Middle frontal gyrus (tissue), 1 donor: ENCODE measurements around the gene SEMA3F.

Source experiments
- DNase-seq: peaks from one replicate; pipeline ENCODE4 v3.0.0-alpha.2; 2015; ENCODE audit warnings: low spot score; ENCODE audit errors: extremely low spot score

SEMA3F gene

GRCh38 chr3:50155891-50156290, 767 bp downstream of the SEMA3F start:
- DNase-seq: no peak

DNA sequence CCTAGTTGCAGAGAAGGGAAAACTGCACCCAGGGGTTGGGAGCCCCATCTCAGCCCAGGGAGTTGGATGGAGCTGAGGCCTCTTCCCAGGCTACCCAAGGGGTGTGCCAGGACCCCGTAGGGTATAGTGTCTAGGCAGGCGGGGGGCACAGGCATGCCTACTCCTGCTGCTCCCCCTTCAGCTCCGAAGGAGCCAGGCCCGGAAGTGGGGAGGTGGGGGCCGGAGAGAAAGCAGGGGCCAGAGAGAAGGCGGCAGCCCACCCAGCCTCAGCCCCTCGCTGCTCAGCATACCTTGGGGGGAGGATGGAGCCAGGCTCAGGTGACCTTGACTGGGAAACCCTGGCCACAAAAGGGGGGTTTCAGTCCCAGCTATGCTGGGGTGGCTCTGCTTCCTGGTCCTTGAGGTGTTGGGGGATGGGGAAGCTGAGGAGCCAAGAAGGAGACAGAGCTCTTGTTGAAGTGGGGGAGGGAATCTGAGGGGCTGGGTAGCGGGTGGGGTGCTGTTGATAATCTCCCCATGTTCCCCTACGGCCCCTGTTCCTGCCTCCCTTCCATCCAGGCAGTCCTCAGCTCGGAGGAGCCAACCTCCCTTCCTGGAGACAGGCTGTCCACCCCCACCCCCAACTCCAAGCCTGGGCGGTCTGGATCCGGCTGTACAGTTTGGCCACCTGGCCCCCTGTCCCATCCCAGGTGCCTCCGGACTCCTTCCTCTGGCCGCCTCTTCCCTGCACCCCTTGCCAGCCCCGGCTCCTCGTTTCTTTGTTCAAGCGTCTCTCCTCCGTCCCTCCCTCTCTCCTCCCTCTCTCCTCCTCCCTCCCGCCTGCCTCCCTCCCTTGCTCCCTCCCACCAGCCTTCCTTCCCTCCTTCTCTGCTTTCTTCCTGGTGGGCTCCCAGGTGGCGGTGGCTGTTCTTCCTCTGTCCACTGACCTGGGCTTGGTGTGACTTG, 1.7 kb downstream of the SEMA3F start:
- DNase-seq: no peak

DNA sequence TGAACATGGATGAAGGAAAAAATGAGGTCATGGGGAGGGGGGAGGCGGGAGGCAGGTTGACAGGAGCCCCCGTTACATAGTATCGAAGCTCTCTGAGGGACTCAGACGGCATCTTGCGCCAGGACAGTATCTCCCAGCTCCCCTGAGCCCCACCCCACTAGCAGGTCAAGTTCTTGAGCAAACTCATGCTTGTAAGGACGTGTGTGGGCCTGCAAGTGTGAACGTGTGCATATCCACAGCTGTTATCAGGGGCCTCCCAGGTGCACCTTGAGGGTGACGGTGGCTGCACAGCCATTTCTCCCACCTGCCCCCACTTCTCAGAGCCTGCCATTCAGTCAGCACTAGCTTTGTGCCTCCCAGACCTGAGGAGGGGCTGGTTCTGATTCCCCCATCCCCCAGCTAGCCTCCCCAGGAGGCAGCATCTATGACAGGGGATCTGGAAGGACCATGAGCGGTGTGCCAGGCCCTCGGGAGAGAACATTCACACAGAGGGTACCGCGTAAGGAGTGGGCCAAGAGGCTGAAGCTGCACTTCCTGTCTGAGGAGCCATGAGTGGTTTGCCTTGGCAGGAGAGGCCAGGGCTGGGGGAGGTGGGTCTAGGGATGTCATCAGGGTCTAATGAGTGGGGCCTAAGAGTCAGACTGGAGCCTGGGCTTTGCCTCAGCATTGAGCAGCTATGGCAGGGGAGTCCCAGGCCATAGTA, 2.9 kb downstream of the SEMA3F start:
- DNase-seq: no peak

GRCh38 chr3:50158530-50159146, 3.5 kb downstream of the SEMA3F start:
- no peak for DNase-seq

GRCh38 chr3:50160561-50160983, 5.4 kb downstream of the SEMA3F start:
- no peak for DNase-seq

GRCh38 chr3:50161320-50161719, 6.2 kb downstream of the SEMA3F start:
- no peak for DNase-seq

DNA sequence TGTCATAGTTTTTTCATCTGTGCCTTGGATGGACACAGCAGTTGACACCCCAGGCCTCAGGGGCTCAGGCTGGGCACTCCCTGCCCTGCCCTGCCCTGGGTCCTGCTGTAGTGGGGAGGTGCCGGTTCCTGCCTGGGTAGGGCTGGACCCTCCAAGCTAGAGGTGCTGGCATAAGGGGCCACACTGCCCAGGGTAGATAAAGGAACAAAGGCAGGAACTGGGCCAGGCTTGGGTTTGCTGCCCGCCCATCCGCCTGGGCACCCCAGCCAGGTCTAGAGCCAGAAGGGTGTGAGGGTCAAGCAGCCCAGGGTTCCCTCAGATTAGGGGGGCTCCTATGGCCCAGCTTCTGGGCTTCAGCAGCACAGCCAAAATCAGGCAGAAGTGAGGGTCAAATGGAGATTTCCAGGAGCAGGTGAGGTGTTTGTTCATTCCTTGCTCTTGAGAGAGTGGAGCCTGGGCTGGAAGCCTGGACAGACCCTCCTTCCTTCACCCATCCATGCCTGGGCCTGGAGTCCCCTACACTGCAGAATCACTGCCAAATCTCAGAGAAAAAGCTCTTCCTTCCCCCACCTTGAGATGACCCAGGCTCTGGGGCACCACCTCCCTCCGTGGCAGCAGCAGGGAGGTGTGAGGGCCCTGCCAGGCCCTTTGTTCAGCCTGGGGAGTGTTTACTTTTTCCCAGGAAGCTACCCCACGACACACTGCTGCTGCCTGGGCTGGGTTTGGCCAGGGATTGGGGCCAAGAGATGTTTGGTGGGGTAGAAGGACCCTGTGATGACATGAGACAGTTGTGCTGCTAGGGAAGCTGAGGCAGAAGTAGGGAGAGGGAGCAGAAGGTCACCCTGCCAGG, 7.1 kb downstream of the SEMA3F start:
- no peak for DNase-seq

- peak; percentile 32 for DNase-seq
These were observed 8.7 kb downstream of the SEMA3F start for GRCh38 chr3:50163572-50164455.

GRCh38 chr3:50164481-50164880, 9.4 kb downstream of the SEMA3F start:
- DNase-seq: no peak

GRCh38 chr3:50164984-50165909, 10.1 kb downstream of the SEMA3F start:
- DNase-seq: no peak

GRCh38 chr3:50165910-50166538, 10.9 kb downstream of the SEMA3F start:
- no peak for DNase-seq

DNA sequence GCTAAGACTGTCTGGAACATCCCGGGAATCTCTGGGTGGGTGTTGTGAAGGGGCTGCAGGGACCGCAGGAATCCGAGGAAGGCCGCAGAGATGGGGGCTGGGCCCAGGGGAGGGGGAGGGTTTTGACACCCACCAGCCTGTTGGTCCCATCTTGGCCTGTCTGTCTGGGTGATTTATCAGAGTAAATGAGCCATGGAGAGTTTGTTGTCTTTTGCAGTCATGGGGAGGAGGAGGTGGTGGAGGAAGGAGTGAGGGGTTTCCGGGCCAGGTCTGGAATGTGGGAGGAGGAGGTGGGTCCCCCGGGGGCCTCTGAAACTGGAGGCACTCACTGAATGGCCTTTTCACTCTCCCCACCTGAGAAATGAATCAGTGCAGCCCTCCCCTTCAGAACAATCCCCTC, 11.5 kb downstream of the SEMA3F start:
- DNase-seq: no peak

DNA sequence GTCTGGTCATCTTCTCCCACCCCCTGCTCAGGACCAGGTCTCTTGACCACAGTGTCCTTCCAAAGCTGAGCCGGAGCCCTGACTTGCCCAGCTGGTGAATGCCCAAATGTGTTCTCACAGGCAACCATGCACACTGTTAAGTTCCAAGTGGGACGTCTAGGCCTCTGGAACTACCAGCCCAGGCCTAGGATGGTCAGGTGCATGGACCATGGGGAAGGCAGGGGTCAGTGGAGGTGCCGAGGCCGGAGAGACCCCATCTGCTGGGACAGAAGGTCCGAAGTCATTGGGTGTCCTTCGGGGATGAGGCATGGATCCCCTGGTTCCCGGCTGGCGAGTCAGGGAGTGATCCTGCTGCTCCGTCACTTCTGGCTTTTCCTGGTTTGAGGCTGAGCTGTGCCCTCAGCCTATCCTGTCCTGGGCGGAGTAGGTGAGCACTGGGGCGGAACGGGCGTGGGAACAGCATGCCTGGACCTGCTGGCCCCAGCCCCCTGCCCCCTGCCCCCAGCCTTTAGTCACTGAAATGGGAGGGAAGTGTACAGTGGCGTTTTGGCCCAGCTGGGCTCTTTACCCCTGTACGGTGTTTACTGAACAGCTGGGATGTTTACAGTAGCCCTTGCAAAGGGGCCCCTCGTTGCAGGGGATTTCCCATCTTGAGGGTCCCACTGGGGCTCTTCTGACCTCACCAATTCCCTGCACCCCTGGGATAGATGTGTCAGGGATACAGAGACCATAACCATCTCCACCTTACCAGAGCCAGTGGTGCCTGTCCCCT, 12.1 kb downstream of the SEMA3F start:
- DNase-seq: no peak

- DNase-seq: no peak
These were observed 12.7 kb downstream of the SEMA3F start for GRCh38 chr3:50167841-50168209.

- no peak for DNase-seq
These were observed 13.3 kb downstream of the SEMA3F start for GRCh38 chr3:50168388-50168787.

DNA sequence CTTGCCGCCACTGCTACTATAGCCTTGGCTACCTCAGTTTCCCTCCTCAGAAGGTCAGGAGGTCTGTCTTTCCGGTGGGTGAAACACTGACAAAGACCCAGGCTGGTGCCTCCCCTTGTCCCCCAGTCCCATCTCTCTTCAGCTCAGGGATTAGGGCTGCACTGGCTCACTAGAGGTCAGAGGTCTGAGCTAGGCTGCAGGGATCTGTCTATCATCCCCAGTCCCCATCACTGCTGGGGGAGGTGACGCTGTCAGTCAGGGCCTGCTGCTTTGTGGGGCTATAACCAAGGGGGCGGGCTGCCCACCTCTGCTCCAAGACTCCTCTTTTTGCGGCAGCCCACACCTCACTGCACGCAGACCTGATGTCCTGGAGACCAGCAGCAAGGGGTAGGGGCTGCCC, 13.7 kb downstream of the SEMA3F start:
- DNase-seq: no peak

DNA sequence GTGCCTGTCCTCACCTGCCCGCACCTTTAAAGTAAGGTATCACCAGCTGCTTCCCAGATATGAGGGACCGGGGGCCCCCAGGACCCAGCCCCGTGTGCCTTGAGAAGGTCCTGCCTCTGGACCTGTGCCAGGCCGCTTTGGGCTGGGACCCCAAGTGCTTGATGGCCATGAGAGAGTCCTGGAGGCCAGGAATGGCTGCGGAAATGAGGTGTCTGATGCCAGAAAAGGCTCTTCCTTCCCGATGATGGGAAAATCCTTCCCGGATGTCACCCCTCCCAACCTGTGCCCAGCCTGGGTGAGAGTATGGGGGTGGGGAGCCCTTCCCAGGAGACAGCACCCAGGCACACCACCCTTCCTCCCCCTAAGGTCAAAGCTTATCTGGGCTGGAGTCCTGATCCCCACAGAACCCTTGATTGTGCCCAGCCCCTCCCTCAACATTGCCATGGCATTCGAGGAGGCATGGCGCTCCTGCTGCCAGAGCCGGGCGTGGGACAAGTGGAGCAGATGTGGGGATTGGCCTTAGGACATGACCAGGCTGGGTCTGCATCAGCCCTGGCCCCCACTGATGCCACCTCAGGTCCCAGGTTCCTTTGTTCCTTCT, 14.2 kb downstream of the SEMA3F start:
- no peak for DNase-seq

GRCh38 chr3:50169858-50170257, 14.7 kb downstream of the SEMA3F start:
- no peak for DNase-seq
